Dendritic cell treated with granulocyte-macrophage colony-stimulating factor and Interleukin-4, amounts not matched to agents 40 ng/mL and 50 ng/mL, for 4 days (primary cell): ENCODE results near the gene HSPA9.

Experiments used
- H3K27ac Mint-ChIP-seq: one replicate; pipeline ENCODE4 v1.8.0; 2022; ENCODE audit warnings: mild to moderate bottlenecking, mixed read lengths
- H3K27me3 Mint-ChIP-seq: one replicate; pipeline ENCODE4 v1.8.0; 2022; ENCODE audit warnings: mild to moderate bottlenecking, mixed read lengths
- H3K36me3 Mint-ChIP-seq: one replicate; pipeline ENCODE4 v1.8.0; 2022; ENCODE audit warnings: low read depth, mixed read lengths
- H3K4me1 Mint-ChIP-seq: one replicate; pipeline ENCODE4 v1.8.0; 2022; ENCODE audit warnings: low read depth, mixed read lengths
- H3K4me3 Mint-ChIP-seq: one replicate; pipeline ENCODE4 v1.8.0; 2022; ENCODE audit warnings: mild to moderate bottlenecking, moderate library complexity, mixed read lengths
- H3K9me3 Mint-ChIP-seq: one replicate; pipeline ENCODE4 v1.8.0; 2022; ENCODE audit warnings: mixed read lengths
- intact Hi-C: fragments of 100-400 bp; cut with micrococcal nuclease; formaldehyde crosslinking; loops from one replicate; pipeline ENCODE4 v1.15.0; 2022

Gene HSPA9

DNA sequence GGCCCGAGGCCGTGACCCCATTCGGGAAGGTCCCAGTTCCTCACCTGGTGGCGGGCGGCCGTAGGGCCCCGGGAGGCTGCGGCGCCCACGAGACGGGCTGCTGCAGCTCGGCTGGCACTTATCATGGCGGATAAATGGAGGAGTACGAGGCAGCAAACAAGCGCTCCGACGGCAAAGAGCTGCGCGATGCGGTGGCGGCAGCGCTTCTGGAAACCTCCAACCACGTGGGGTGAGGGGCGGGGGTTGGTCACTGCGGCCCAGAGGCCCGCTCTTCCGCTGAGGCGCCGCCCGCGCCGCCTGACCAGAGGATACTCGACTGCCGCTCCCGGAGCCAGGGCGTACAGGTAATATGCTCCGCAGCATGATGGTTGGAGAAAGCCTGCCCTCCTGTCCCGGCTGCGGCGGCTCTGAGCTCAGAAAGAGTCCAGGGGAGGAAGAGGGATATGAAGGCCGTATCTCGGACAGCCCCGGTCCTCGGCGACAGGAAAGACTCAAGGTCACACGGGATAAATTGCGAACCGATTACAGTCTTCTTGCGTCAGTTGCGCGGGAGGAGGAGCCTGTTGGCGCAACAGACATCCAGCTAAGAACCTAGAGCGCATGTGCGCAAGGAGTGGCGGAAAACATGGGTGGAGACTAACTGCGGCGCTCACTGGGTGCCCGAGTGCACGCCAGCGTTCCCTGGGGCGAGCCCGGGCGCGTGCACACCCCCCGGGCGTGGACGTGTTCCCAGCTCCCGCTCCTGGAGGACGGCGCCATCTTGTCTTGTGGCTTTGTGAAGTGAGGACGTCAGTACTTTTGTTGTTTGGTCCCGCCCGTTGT, at the start of gene HSPA9:
Gene HSPA9, minus strand, starts transcription at position 208 of the 822 bp plus-strand sequence. Its CDS starts 83 bp downstream, at position 125.
- Mint-ChIP-seq H3K4me1 (peaks cover 17% of the 10 kb centered on the region), H3K9me3 (no peaks in the 10 kb centered on the region), H3K36me3 (peaks cover 54% of the 10 kb centered on the region), H3K4me3 (peak within 1 kb of the TSS; percentile 89), H3K27me3 (no peaks in the 10 kb centered on the region), H3K27ac (peak within 1 kb of the TSS; percentile 100)
- intact Hi-C loops, result loop anchor here (1.0 to 5.0 kb wide), 2 partner anchors 32 to 697 kb away; partner anchors contain the start of gene ETF1

DNA sequence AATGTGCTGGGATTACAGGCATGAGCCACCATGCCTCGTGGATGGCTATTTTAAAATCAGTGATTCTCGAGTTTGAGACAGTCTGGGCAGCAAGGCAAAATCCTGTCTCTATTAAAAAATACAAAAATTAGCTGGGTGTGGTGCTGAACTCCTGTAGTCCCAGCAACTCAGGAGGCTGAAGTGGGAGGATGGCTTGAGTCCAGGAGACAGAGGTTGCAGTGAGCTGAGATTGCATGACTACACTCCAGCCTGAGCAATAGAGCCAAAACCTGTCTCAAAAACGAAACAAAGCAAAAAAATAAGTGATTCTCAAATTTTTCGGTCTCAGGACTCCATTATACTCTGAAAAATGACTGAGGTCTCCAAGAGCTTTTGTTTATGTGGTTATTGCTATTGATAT, 47.9 kb upstream of the HSPA9 start:
- peaks cover 4% of the 10 kb centered on the region for H3K27me3 Mint-ChIP-seq
- no peak overlapping the region for H3K4me3 Mint-ChIP-seq
- H3K4me1 Mint-ChIP-seq, result peaks cover 16% of the 10 kb centered on the region
- H3K9me3 Mint-ChIP-seq, result no peaks in the 10 kb centered on the region
- intact Hi-C loops, result no loop called here
- H3K27ac Mint-ChIP-seq, result no peak overlapping the region
- H3K36me3 Mint-ChIP-seq, result no peaks in the 10 kb centered on the region

GRCh38 chr5:138622051-138622450, 46.9 kb upstream of the HSPA9 start:
- no peak overlapping the region for H3K4me3 Mint-ChIP-seq
- H3K36me3 Mint-ChIP-seq, result no peaks in the 10 kb centered on the region
- peaks cover 4% of the 10 kb centered on the region for H3K27me3 Mint-ChIP-seq
- peaks cover 16% of the 10 kb centered on the region for H3K4me1 Mint-ChIP-seq
- no peaks in the 10 kb centered on the region for H3K9me3 Mint-ChIP-seq
- intact Hi-C loops, result no loop called here
- no peak overlapping the region for H3K27ac Mint-ChIP-seq

DNA sequence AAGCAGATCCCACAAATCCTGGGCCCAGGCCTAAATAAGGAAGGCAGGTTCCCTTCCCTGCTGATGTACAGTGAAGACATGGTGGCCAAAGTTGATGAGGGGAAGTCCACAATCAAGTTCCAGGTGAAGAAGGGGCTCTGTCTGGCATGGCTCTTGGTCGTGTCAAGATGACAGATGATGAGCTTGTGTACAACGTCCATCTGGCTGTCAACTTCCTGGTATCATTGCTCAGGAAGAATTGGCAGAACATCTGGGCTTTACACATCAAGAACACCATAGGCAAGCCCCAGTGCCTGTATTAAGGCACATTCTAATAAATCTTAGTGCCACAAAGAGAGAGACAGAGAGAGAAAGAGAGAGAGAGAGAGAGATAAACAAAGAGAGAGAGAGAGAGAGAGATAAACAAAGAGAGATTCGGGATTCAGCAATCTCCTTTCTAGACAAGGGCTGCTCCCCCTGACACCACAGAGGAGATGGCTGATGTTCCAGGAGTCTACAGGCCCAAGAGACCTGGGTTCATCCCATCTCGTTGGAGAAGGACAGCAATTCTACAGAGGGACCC, 45.5 kb upstream of the HSPA9 start:
- Mint-ChIP-seq H3K27ac (no peak overlapping the region), H3K9me3 (no peaks in the 10 kb centered on the region), H3K36me3 (no peaks in the 10 kb centered on the region), H3K4me3 (no peak overlapping the region), H3K27me3 (peaks cover 4% of the 10 kb centered on the region), H3K4me1 (peaks cover 16% of the 10 kb centered on the region)
- intact Hi-C loops, result no loop called here

DNA sequence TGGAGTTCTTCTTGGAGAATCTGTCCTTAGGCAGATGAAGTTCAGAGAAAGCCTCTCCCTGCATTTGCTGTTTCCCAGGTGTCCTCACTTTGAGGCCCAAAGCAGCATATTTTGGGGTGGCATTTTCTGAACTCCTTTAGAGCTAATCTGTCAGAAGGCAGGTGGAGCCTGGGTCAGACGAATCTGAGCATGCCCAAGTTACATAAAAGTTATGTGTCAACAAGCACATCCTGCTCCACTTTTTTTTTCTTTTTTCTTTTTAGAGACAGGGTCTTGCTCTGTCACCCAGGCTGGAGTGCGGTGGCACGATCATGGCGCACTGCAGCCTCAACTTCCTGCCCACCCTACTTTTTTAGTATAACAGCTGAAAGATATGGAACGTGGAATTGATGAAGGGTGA, 41.3 kb upstream of the HSPA9 start:
- Mint-ChIP-seq H3K4me3 (no peak overlapping the region), H3K27ac (no peak overlapping the region), H3K27me3 (peaks cover 10% of the 10 kb centered on the region)

DNA sequence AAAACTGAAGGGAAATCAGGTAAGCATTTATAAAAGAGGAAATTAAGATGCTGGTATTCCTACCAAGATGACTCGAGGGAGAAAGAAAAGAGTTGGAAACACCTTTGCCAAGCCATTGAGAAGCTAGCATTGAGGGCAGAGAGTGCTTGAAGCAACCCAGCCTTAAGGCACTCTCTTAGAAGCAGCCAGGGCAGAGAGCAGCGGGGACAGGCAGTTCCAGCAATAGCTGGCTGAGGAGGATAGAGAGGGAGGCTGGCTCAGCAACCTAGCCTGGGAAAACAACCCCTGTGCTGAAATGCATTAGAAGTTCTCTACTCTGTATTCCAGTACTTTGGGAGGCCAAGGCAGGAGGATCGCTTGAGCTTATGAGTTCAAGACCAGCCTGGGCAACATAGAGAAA, 40.3 kb upstream of the HSPA9 start:
- peaks cover 23% of the 10 kb centered on the region for H3K4me1 Mint-ChIP-seq
- no peak overlapping the region for H3K4me3 Mint-ChIP-seq
- peaks cover 20% of the 10 kb centered on the region for H3K27me3 Mint-ChIP-seq
- no peak overlapping the region for H3K27ac Mint-ChIP-seq
- intact Hi-C loops, result no loop called here
- no peaks in the 10 kb centered on the region for H3K9me3 Mint-ChIP-seq
- no peaks in the 10 kb centered on the region for H3K36me3 Mint-ChIP-seq

More for the DNA sequence above, 41.3 kb upstream of the HSPA9 start:
- Mint-ChIP-seq H3K9me3 (no peaks in the 10 kb centered on the region), H3K4me1 (peaks cover 13% of the 10 kb centered on the region), H3K36me3 (no peaks in the 10 kb centered on the region)
- intact Hi-C loops, result no loop called here

DNA sequence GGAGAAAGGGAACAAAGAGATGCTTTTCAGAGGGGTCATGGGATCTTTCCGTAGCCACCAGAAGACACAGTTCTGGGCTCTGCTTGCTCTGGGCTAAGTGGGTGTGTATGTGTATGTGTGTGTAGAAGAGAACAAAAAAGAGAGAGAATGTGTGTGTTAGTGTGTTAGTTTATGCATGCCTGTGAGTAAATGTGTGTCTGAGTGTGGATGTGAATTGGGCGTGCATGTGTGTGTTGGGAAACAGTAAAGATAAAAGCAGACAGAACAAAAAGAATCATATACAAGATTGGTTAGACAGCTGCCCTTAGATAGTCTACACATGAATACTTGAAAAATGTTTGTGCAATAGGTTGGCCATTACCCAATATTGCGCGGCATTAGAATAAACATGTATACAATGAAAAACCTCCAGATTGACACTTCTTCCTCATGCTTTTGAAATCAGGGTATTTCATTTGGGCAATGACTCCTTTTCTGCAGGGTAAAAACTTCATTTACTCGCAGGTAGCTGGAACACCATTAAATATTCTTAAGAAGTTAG, 36.5 kb upstream of the HSPA9 start:
- intact Hi-C loops, result no loop called here
- Mint-ChIP-seq H3K27ac (no peak overlapping the region), H3K36me3 (no peaks in the 10 kb centered on the region), H3K27me3 (peaks cover 26% of the 10 kb centered on the region), H3K4me3 (peak overlapping the region; percentile 6), H3K9me3 (no peaks in the 10 kb centered on the region), H3K4me1 (peaks cover 15% of the 10 kb centered on the region)

GRCh38 chr5:138610918-138611677, 35.9 kb upstream of the HSPA9 start:
- Mint-ChIP-seq H3K27ac (peak overlapping the region; percentile 45), H3K4me3 (peak overlapping the region; percentile 6), H3K27me3 (peaks cover 26% of the 10 kb centered on the region), H3K9me3 (no peaks in the 10 kb centered on the region), H3K36me3 (no peaks in the 10 kb centered on the region), H3K4me1 (peaks cover 20% of the 10 kb centered on the region)
- intact Hi-C loops, result no loop called here

- H3K27ac Mint-ChIP-seq, result peak overlapping the region; percentile 45
- H3K4me1 Mint-ChIP-seq, result peaks cover 26% of the 10 kb centered on the region
- peaks cover 26% of the 10 kb centered on the region for H3K27me3 Mint-ChIP-seq
- H3K9me3 Mint-ChIP-seq, result no peaks in the 10 kb centered on the region
- H3K4me3 Mint-ChIP-seq, result peak overlapping the region; percentile 11
- intact Hi-C loops, result no loop called here
- no peaks in the 10 kb centered on the region for H3K36me3 Mint-ChIP-seq
Observed at GRCh38 chr5:138610415-138610917, 35.3 kb upstream of the HSPA9 start.

GRCh38 chr5:138606378-138607064, 31.3 kb upstream of the HSPA9 start:
- intact Hi-C loops, result no loop called here
- H3K4me3 Mint-ChIP-seq, result no peak overlapping the region
- H3K9me3 Mint-ChIP-seq, result no peaks in the 10 kb centered on the region
- H3K36me3 Mint-ChIP-seq, result no peaks in the 10 kb centered on the region
- H3K27ac Mint-ChIP-seq, result no peak overlapping the region
- peaks cover 45% of the 10 kb centered on the region for H3K4me1 Mint-ChIP-seq
- H3K27me3 Mint-ChIP-seq, result peaks cover 19% of the 10 kb centered on the region

DNA sequence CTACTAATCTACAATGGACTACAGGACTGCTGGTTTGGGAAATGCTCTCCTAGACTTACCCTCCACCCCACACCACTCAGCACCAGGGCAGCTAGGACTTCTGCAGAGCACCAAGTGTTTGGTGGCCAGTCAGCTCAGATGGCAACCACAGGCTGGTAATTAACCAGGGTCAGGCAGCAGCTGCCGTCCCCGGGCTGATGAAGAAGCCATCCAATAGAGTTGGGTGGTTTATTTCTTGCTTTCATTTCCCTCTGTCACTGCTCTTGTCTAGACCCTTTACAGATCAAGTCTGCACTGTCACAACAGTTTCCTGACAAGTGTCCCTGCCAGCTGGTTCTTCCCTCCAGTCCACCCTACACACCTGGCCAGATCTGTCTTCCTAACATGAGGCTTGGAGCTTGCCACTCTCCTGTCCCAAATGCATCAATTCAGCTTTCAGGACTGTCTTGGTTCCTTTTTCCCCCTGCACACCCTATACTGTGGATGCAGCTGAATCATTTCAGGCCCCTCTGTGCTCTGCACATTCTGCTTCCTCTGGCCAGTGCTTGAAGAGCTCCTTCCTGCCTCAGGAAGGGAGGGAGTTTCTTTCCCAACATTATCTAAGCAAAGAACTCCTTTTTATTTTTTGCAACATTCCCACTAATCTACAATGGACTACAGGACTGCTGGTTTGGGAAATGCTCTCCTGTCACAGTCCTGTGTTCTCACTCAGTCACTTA, 30.2 kb upstream of the HSPA9 start:
- no peaks in the 10 kb centered on the region for H3K36me3 Mint-ChIP-seq
- peaks cover 9% of the 10 kb centered on the region for H3K27me3 Mint-ChIP-seq
- no peak overlapping the region for H3K4me3 Mint-ChIP-seq
- no peaks in the 10 kb centered on the region for H3K9me3 Mint-ChIP-seq
- intact Hi-C loops, result no loop called here
- H3K4me1 Mint-ChIP-seq, result peaks cover 39% of the 10 kb centered on the region
- H3K27ac Mint-ChIP-seq, result peak overlapping the region; percentile 39

DNA sequence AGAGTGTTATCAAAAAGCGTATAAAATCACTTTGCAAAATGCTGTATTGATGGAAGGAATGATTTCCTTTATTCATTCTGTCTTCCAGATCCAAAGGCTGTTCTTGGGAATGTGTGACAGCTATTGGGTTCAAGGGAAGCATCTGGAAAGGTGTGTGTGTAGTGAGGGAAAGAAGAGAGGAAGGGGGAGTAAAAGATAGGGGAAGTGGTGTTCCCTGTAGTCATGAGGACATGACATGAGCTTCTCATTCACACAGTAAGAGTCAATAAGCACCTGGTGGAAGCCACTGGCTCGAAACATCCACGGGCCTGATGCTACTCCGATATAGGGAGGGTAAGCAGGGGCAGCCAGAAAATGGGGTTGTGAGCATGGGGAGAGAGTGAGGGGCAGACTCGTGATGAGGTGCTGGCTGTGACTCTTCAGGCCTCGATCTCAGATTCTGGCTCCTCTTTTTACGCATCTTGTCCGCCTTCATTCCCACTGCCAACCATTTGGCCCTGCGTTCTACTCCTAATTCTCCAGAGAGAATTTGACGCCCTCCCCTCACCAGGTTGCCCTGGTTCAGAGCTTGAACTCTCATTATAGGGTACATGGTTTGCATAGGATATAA, 29.1 kb upstream of the HSPA9 start:
- Mint-ChIP-seq H3K9me3 (no peaks in the 10 kb centered on the region), H3K4me3 (no peak overlapping the region), H3K27ac (no peak overlapping the region), H3K27me3 (peaks cover 2% of the 10 kb centered on the region), H3K4me1 (peaks cover 39% of the 10 kb centered on the region), H3K36me3 (no peaks in the 10 kb centered on the region)
- intact Hi-C loops, result no loop called here
